Mucosa of descending colon (tissue), 3 donors: ENCODE data around the gene ECHDC3. TPM values are rescaled to one million over a fixed set of nuclear protein-coding genes. Genes with fewer than 3 reads are reported as not detected.
"Not testable (repeated sequence)": the region's sequence is repeated elsewhere in the genome, so short reads cannot be mapped to it uniquely, and the experiment has no call there.

ENCODE experiments used
- ATAC-seq: fragments of 200-7000 bp; cut with Tn5 transposase; one replicate; pipeline ENCODE4 v1.9.1; 2020; ENCODE audit warnings: mild to moderate bottlenecking, moderate library complexity
- DNase-seq, 3 donors: peaks; one replicate each; pipeline ENCODE4 v3.0.0-alpha.2; 2020
- H3K36me3 ChIP-seq: fragments of 200-600 bp; one replicate; pipeline ENCODE4 v1.8.0; 2021; ENCODE audit warnings: low read depth, mild to moderate bottlenecking
- H3K4me1 ChIP-seq: fragments of 200-600 bp; one replicate; pipeline ENCODE4 v1.8.0; 2021; ENCODE audit warnings: low read depth, mild to moderate bottlenecking
- H3K4me3 ChIP-seq: fragments of 200-600 bp; one replicate; pipeline ENCODE4 v1.8.0; 2021; ENCODE audit warnings: mild to moderate bottlenecking
- H3K9me3 ChIP-seq: fragments of 200-600 bp; one replicate; pipeline ENCODE4 v1.8.0; 2021; ENCODE audit warnings: mild to moderate bottlenecking
- intact Hi-C, 2 donors: fragments of 100-400 bp; cut with DNase I in 1 of 2; cut with micrococcal nuclease in 1 of 2; formaldehyde crosslinking; loops; one replicate each; pipeline versions ENCODE4 v1.11.0 to v1.11.1; 2022; cut with DNase I, micrococcal nuclease
- total RNA-seq, 3 donors: library from RNA; stranded (reverse); fragmentation: NEBNext Ultra II Directional in 2 of 3; extraction: Animal tissue kit (Norgen Biotek cat#: 25700) in 2 of 3; gene quantifications; one replicate each; pipeline versions ENCODE4 v1.2.1 to v1.2.4, GENCODE V29; 2021 to 2023
- TF ChIP-seq, protein P1 (sequence below): fragments of 200-600 bp; IDR thresholded peaks from one replicate; pipeline ENCODE4 v1.8.0; 2022; ENCODE audit warnings: antibody characterized with exemption, mild to moderate bottlenecking
- donor health status: DM: no; HTN: no; CAD: no; lungs with moderate emphysema.
- donor health status: DM: no; HTN: no; CAD: no.
- donor health status: DM: no; HTN: yes; CAD: no.

The ECHDC3 gene
- total RNA-seq, 3 donors from 2014 or later, result 0.43 to 9.4 (median 1.3) TPM

DNA sequence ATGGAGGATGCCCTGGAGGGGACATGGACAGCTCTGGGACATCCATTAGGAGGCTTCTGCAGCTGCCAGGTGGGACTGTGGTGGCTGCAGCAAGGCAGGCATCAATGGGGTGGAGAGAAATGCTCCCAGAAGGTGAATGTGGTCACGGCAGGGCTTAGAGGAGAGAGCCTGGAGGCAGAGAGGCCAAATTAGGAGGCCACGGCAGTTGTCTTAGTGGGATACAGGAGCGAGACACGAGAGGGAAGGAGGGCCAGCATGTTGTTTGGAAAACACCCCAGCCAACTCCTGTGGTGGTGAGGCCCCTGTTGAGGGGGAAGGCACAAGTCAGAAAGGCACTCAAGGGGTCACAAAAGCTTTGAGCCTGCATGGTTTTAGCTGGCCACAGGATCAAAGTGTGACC lies 14.6 kb upstream of the ECHDC3 start:
- intact Hi-C loops, result loop anchor here (10.0 kb wide), 1 partner anchor 213 kb away; no protein-coding TSS in a partner anchor
- ATAC-seq, result no peak
- no peaks in the 10 kb centered on the region for H3K36me3 ChIP-seq

DNA sequence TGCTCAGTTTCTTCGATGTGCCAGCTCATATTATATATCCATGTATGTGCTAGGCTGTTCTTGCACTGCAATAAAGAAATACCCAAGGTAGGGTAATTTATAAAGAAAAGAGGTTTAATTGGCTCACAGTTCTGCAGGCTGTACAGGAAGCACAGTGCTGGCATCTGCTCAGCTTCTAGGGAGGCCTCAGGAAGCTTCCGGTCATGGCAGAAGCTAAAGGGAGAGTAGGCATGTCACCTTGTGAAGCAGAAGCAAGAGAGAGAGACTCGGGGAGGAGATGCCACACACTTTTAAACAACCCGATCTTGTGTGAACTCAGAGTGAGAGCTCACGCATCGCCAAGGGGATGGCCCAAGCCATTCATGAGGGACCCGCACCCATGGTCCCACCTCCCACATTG lies 13.8 kb upstream of the ECHDC3 start:
- Histone ChIP-seq H3K9me3 (peaks cover 10% of the 10 kb centered on the region), H3K4me3 (no peak overlapping the region), H3K4me1 (no peaks in the 10 kb centered on the region), H3K36me3 (no peaks in the 10 kb centered on the region)
- TF ChIP-seq, protein P1, sequence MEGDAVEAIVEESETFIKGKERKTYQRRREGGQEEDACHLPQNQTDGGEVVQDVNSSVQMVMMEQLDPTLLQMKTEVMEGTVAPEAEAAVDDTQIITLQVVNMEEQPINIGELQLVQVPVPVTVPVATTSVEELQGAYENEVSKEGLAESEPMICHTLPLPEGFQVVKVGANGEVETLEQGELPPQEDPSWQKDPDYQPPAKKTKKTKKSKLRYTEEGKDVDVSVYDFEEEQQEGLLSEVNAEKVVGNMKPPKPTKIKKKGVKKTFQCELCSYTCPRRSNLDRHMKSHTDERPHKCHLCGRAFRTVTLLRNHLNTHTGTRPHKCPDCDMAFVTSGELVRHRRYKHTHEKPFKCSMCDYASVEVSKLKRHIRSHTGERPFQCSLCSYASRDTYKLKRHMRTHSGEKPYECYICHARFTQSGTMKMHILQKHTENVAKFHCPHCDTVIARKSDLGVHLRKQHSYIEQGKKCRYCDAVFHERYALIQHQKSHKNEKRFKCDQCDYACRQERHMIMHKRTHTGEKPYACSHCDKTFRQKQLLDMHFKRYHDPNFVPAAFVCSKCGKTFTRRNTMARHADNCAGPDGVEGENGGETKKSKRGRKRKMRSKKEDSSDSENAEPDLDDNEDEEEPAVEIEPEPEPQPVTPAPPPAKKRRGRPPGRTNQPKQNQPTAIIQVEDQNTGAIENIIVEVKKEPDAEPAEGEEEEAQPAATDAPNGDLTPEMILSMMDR, result no peak
- intact Hi-C loops, result loop anchor here (10.0 kb wide), 1 partner anchor 214 kb away; no protein-coding TSS in a partner anchor
- DNase-seq (no peak), ATAC-seq (no peak)

More for the DNA sequence above, 14.6 kb upstream of the ECHDC3 start:
- H3K4me3 ChIP-seq, result no peak overlapping the region
- no peak for DNase-seq
- no peaks in the 10 kb centered on the region for H3K4me1 ChIP-seq
- TF ChIP-seq, protein P1, result no peak
- peaks cover 10% of the 10 kb centered on the region for H3K9me3 ChIP-seq

DNA sequence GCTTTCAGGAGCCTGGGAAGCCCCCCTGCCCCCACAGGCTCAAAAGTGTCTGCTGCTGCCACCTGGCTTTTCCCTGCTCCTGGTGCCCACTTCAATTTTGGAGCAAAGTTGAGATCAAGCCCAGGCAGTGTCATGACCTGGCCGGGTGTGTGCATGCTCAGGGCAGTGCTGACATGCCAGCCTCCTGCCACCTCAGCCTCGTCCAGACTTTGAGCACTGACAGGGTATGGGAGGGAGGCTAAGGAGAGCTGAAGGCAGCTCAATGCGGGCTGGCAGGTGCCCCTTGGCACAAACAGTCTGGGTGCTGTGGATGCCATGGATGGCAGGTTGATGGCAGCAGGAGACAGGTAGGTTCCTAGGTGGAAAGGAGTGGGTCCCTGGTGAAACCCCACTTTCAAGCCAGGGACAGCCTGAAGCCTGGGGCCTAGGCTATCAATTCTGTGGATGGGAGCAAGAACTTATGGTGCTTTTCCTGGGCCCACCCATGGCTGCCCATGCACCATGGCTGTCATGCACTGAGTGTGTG lies 12.3 kb upstream of the ECHDC3 start:
- Histone ChIP-seq H3K4me3 (no peak overlapping the region), H3K9me3 (peaks cover 10% of the 10 kb centered on the region), H3K36me3 (no peaks in the 10 kb centered on the region), H3K4me1 (no peaks in the 10 kb centered on the region)
- ATAC-seq, result no peak
- DNase-seq, result no peak
- intact Hi-C loops, result loop anchor here (10.0 kb wide), 1 partner anchor 215 kb away; no protein-coding TSS in a partner anchor
- TF ChIP-seq, protein P1, result no peak

DNA sequence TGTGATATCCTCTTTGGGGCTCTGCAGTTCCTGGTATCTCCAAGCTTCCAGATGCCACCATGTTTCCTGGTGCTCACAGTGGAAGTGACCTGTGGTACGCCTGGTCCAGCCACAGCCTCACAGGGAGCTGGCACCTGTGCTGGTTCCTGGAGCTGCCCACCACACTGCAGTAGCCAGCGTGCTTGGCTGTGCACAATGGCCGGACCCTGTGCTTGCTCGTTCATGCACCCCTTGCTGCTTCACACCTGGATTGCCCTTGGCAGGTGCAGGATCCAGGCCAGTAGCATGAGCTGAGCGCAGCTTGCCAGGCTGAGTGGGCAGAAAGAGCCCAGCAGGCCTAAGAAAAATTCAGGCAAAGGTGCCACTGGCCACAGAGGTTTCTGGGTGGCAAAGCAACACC lies 11.4 kb upstream of the ECHDC3 start:
- no peaks in the 10 kb centered on the region for H3K36me3 ChIP-seq
- TF ChIP-seq, protein P1, result no peak
- intact Hi-C loops, result no loop called here

DNA sequence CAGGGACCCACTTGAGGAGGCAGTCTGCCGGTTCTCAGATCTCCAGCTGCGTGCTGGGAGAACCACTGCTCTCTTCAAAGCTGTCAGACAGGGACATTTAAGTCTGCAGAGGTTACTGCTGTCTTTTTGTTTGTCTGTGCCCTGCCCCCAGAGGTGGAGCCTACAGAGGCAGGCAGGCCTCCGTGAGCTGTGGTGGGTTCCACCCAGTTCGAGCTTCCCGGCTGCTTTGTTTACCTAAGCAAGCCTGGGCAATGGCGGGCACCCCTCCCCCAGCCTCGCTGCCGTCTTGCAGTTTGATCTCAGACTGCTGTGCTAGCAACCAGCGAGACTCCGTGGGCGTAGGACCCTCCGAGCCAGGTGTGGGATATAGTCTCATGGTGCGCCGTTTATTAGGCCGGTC lies 5.4 kb upstream of the ECHDC3 start:
- H3K4me3 ChIP-seq, H3K9me3 ChIP-seq, ATAC-seq, intact Hi-C loops, DNase-seq, H3K4me1 ChIP-seq, H3K36me3 ChIP-seq: not testable (repeated sequence)

More for the DNA sequence above, 11.4 kb upstream of the ECHDC3 start:
- no peaks in the 10 kb centered on the region for H3K4me1 ChIP-seq
- no peak overlapping the region for H3K4me3 ChIP-seq
- H3K9me3 ChIP-seq, result peaks cover 10% of the 10 kb centered on the region
- no peak for DNase-seq
- ATAC-seq, result no peak

DNA sequence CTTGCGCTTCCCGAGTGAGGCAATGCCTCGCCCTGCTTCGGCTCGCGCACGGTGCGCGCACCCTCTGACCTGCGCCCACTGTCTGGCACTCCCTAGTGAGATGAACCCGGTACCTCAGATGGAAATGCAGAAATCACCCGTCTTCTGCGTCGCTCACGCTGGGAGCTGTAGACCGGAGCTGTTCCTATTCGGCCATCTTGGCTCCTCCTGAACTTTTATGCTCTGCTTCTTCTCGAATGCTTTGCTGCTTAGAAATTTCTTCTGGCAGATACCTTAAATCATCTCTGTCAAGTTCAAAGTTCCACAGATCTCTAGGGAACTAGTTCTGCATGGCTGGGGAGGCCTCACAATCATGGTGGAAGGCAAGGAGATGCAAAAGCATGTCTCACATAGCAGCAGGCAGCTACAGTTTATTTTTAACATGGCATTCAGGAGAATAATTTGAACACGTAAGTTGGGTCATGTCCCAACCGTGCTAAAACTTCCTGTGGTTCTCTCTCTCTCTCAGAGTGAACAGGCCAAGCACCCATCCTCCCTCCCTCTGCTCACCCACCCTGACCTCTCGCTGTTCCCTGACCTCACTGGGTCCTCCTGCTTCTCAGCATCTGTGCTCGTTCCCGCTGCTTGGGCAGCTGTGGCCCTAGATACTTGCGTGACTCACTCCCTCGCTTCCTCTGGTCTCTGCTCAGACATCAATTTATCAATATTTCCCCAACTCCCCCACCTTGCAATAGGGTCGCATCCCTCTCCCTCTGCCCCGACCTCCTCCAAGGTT lies 4.7 kb upstream of the ECHDC3 start:
- DNase-seq, H3K4me1 ChIP-seq, intact Hi-C loops, H3K9me3 ChIP-seq, H3K36me3 ChIP-seq, H3K4me3 ChIP-seq: not testable (repeated sequence)
- peak; percentile 39 for ATAC-seq
